Epithelial cell of alveolus of lung (primary cell): ENCODE measurements around the gene KRIT1. TPM values are rescaled to one million over a fixed set of nuclear protein-coding genes. Genes with fewer than 3 reads are reported as not detected.

Source experiments
- total RNA-seq: library from RNA; depleted of rRNA; stranded (reverse); fragments of >200 nt; gene quantifications from 2 replicates; pipeline ENCODE4 v1.2.1, GENCODE V29; 2015

Gene KRIT1
- total RNA-seq, result 12.0 and 33.0 TPM in 2 replicates

DNA sequence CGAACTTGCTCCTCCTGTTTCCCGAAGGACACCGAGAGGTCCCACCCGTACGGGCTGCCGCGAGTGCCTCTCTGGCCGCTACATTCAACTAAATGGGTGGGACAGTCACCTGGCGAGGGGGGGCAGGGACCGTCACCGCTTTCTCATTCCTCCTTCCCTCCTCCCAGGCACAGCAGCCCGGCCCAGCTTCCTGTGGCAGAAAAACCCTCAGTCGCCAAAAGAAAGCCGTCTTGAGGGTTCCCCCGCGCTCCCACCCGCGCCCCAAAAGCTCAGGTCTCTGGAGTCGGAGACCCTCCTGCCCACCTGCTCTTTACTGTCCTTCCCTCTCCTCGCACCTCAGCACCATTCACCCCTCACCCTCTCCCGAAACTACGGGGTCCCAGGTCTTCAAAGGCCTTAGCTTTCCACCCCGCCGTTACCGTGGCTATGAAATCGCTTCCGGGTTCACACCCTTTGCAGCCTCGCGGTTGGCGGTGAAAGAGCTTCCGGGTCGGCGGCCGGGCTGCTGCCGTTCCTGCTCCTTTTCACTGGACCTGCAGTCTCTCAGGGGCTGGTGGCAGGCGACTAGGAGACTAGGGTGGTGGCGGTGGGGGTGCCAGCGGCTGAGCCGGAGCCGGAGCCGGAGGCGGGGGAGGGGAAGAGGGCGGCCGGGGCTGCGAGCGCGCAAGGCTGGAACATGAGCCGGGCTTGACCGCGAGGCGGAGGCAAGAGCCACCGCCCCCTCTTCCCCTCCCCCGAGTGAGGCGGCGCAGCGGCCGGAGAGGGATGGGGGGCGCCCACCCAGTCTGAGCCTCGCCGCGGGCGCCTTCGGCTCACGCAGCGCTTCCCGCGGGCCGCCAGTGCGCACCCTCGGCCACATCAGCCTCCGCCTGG is at the start of gene KRIT1, which contains the start of gene ANKIB1:
Gene KRIT1, minus strand, starts transcription at position 428 of the 873 bp plus-strand sequence. CDS start 3,779 bp downstream, outside the sequence.
Gene ANKIB1, plus strand, starts transcription at position 488 of the 873 bp plus-strand sequence. CDS start 49,005 bp downstream, outside the sequence.

DNA sequence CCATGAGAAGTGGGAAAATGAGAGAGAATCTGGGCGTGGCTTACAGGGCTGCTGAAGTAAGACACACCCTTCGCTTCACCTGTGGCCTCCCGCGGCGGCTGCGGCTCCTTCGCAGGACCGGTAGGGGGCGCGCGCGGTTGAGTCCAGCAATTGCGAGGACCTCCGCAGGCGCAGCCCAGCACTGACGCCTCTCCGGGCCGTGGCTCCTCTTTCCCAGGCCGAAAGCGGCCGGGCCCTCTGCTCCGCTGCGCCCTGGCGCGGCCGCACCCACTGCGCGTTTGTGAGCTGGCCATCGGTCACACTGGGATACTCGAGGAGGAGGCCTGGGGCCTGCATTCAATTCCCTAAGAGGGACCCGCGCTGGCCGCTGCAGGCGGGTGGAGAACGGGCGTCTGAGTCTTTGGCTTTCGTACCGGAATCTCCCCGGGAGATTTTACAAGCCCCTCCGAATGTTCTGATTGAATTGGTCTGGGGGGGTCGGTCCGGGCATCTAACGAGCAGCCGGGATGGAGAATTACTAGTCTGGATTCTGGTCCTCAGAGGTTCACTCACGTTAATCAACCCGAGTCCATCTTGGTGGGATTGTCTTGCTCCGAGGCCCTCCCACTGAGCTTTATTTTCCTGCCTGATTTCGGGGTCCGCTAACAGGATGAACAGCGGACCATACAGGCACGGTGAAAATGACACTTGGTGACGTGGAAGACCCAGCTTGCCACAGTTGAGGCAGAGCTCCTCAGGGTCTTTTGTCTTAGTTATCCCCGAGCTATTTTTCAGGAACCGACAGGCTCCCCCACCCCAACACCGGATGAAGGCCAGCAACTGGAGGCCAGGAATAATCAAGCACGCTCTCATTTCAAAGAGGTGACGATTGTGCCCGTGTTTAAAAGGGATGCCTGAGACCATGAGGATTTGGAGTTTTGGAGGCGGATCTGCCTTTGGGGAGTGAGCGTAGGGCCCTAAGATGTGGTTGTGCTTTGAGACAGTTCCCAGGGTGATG is 66.5 kb downstream of the KRIT1 start, which contains the start of gene LRRD1:
Gene LRRD1, minus strand, starts transcription at position 215 of the 997 bp plus-strand sequence. CDS start 13,940 bp downstream, outside the sequence.

Other genes starting within 250 kb of the KRIT1 start
- gene CYP51A1, start 111.4 kb downstream of the KRIT1 start, total RNA-seq, result 46.6 and 200 TPM in 2 replicates
- gene LRRD1, start 66.8 kb downstream of the KRIT1 start, total RNA-seq, result 0.26 and 0.56 TPM in 2 replicates
- 18.9 and 20.9 TPM in 2 replicates for gene ANKIB1, start 60 bp upstream of the KRIT1 start, total RNA-seq
- 11.9 and 31.1 TPM in 2 replicates for gene GATAD1, start 201.6 kb upstream of the KRIT1 start, total RNA-seq
- gene ERVW-1, start 232.0 kb upstream of the KRIT1 start, total RNA-seq, result 0.16 TPM in 1 of 2 replicates, not detected in the other